Muscle of arm (tissue), 12 donors: ENCODE measurements around the gene FGF19. TPM values are rescaled to one million over a fixed set of nuclear protein-coding genes. Genes with fewer than 3 reads are reported as not detected.

Experiments
- DNase-seq: peaks from one replicate; pipeline ENCODE4 v3.0.0-alpha.2; 2013
- polyA plus RNA-seq, 12 donors: library from polyadenylated mRNA; unstranded; fragments of 120-200 nt; gene quantifications; one replicate each; pipeline ENCODE4 v1.2.1, GENCODE V29; 2013; ENCODE audit not compliant: insufficient read length in 12 of 12

Gene FGF19
- polyA plus RNA-seq, 12 donors, result 0.53 to 5.2 (median 1.1) TPM; not detected in 2

GRCh38 chr11:69671734-69672465 is 31.9 kb downstream of the FGF19 start:
- DNase-seq, result no peak

- peak; percentile 92 for DNase-seq
These were observed 33.5 kb downstream of the FGF19 start for GRCh38 chr11:69670158-69670845.

GRCh38 chr11:69669486-69669885 is 34.3 kb downstream of the FGF19 start:
- DNase-seq, result no peak

- DNase-seq, result no peak
These were observed 35.9 kb downstream of the FGF19 start for GRCh38 chr11:69667619-69668604.

- no peak for DNase-seq
These were observed 36.9 kb downstream of the FGF19 start for GRCh38 chr11:69666752-69667536.

- DNase-seq, result no peak
These were observed 37.6 kb downstream of the FGF19 start for GRCh38 chr11:69666261-69666660.

- no peak for DNase-seq
These were observed 38.2 kb downstream of the FGF19 start for GRCh38 chr11:69665669-69666068.

- DNase-seq, result no peak
These were observed 38.9 kb downstream of the FGF19 start for GRCh38 chr11:69664901-69665300.

GRCh38 chr11:69664103-69664775 is 39.6 kb downstream of the FGF19 start:
- DNase-seq, result no peak

GRCh38 chr11:69663326-69663725 is 40.5 kb downstream of the FGF19 start:
- no peak for DNase-seq

- DNase-seq, result no peak
These were observed 41.0 kb downstream of the FGF19 start for GRCh38 chr11:69662806-69663205.

GRCh38 chr11:69662021-69662698 is 41.7 kb downstream of the FGF19 start:
- no peak for DNase-seq

GRCh38 chr11:69661413-69661715 is 42.5 kb downstream of the FGF19 start:
- DNase-seq, result no peak

GRCh38 chr11:69660001-69660500 is 43.8 kb downstream of the FGF19 start:
- no peak for DNase-seq

GRCh38 chr11:69659591-69659990 is 44.2 kb downstream of the FGF19 start:
- DNase-seq, result no peak

- no peak for DNase-seq
These were observed 45.0 kb downstream of the FGF19 start for GRCh38 chr11:69658626-69659450.

- DNase-seq, result no peak
These were observed 45.8 kb downstream of the FGF19 start for GRCh38 chr11:69657911-69658625.

GRCh38 chr11:69657456-69657910 is 46.3 kb downstream of the FGF19 start:
- no peak for DNase-seq
